ENCODE measurements around the gene FAM98C.

FAM98C gene

GRCh38 chr19:38378866-38379265, 24.0 kb upstream of the FAM98C start:
- no peak for DNase-seq (ENCODE audit: low read depth)

DNA sequence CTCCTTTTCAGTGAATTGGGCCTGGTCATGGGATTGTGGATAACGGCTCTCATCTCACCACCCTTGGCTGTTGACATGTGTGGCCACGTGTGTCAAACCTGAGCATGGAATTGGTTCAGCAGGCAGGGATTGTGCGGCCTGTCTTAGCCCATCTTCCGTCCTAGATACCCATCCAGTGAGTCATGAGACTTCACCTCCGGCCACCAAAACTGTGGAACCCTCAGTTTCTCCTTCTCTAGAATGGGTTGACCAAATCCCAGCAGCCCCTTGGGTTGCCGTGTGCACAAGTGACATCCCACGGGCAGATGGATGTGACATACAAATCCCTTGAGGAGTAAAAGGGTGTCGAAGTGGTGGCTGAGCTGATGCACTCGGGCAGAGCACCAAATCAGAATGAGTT, 21.8 kb upstream of the FAM98C start:
- no peak for DNase-seq (ENCODE audit: low read depth)

DNA sequence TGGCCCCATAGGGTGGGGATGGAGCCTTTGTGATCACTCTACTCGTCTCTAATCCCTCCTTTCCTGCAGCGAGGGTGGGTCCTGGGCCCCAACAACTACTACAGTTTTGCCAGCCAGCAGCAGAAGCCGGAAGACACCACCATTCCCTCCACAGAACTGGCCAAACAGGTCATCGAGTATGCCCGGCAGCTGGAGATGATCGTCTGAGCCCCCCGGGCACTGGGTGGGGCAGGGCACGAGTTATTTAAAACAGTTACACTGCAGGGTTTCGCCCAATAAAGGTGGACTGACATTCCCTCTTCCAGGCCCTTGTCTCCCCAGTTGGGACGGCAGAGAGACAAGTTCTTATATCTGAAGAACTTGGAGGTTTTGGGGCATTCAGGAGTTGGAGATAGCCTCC, 19.7 kb upstream of the FAM98C start:
- DNase-seq (ENCODE audit: low read depth) = no peak

- DNase-seq (ENCODE audit: low read depth) = no peak
These were observed 19.1 kb upstream of the FAM98C start for GRCh38 chr19:38383743-38384142.

- no peak for DNase-seq (ENCODE audit: low read depth)
These were observed 18.5 kb upstream of the FAM98C start for GRCh38 chr19:38384209-38385027.

GRCh38 chr19:38385057-38385803, 17.7 kb upstream of the FAM98C start:
- no peak for DNase-seq (ENCODE audit: low read depth)

DNA sequence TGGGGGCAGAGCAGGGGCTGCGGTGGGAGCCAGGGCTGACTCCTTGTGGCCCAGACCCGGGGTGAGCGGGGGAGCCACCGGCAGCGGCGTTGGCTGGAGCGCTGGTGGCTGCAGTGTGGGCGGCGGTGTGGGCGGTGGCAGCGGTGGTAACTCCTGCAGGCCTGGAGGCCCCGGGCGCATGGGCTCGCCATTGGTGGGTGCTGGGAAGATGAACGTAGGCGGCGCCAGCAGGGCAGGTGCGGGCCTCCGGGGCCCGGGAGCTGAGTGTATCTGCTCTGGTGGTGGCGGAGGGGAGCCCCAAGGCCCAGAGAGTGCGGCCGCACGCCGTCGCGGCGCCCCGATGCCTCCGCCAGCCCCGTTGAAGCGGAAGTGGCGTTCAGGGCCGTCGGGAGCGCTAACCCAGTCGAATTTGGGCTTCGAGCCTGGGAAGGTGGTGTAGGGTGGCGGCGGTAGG, 17.1 kb upstream of the FAM98C start:
- no peak for DNase-seq (ENCODE audit: low read depth)

- no peak for DNase-seq (ENCODE audit: low read depth)
These were observed 16.5 kb upstream of the FAM98C start for GRCh38 chr19:38386300-38386970.

DNA sequence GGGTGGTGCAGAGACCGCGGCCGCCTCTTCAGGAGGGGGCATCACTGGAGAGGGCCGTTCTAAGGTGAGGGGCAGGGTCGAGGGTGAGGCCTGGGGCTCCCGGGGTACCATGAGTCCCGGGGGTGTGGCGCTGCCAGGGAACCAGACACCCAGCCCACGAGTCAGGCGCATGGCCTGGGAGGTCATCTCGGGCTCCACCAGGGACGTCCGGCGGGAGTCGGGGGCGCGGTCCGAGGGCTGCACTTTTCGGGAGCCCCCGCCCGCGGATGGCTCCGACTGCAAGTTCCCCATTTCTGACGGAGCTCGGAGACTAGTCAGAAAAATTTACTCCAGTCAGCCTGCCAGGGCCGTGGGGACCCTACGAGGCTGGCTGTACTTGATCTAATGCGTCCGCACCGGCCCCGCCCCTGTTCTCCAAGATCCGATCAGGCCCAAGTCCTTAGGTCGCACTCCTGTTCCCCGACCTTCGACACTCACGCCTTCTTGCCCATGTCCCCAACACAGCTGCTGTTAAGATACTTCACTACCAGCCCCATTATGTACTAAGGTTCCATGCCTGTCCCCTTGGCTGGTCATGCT, 15.8 kb upstream of the FAM98C start:
- DNase-seq (ENCODE audit: low read depth) = no peak

GRCh38 chr19:38387550-38388348, 15.1 kb upstream of the FAM98C start, which contains the start of gene GGN:
Gene GGN, minus strand, starts transcription at chr19:38388034. Its CDS starts 773 bp downstream, at chr19:38387261.
- DNase-seq (ENCODE audit: low read depth) = peak; percentile 77

DNA sequence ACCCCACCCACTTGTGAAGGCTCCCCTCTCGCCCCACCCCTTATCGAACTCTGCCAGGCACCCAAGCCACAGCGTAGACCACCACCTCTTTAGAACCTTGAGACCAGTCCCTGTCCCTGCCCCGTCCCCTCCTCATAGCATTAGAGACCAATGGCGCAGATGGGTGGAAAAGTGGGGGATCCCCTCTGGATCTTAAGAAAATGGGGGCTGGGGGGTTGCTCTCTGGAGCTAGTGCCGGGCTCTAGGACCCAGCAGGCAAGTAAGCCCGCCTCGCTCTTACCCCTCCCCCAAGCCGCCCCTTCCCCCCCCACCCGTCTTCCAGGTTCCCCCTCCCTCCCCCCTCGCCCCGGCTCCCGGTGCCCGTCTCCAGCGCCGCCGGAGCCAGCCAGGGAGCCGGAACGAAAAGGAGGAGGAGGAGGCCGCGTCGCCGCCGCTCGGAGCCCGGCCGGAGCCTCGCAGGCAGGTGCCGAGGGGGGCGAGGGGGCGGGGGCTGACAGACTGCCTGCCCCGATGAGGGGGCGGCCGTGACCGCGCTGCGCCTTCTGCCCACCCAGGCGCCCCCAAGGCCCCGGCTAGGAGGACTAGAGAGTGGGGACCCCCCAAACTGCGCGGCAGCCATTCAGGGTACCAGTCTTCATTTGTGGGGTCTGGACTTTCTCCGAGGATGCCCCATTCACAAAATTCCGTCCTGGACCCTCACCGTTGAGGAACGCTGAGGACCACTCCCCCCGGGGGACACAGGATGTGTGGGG, 14.4 kb upstream of the FAM98C start, which contains the start of gene SPRED3:
SPRED3 (plus strand) TSS at position 349 of the 752 bp plus-strand sequence. CDS start 1,606 bp downstream, outside the sequence.
- DNase-seq (ENCODE audit: low read depth) = no peak

GRCh38 chr19:38389101-38389925, 13.6 kb upstream of the FAM98C start:
- DNase-seq (ENCODE audit: low read depth) = peak; percentile 46

DNA sequence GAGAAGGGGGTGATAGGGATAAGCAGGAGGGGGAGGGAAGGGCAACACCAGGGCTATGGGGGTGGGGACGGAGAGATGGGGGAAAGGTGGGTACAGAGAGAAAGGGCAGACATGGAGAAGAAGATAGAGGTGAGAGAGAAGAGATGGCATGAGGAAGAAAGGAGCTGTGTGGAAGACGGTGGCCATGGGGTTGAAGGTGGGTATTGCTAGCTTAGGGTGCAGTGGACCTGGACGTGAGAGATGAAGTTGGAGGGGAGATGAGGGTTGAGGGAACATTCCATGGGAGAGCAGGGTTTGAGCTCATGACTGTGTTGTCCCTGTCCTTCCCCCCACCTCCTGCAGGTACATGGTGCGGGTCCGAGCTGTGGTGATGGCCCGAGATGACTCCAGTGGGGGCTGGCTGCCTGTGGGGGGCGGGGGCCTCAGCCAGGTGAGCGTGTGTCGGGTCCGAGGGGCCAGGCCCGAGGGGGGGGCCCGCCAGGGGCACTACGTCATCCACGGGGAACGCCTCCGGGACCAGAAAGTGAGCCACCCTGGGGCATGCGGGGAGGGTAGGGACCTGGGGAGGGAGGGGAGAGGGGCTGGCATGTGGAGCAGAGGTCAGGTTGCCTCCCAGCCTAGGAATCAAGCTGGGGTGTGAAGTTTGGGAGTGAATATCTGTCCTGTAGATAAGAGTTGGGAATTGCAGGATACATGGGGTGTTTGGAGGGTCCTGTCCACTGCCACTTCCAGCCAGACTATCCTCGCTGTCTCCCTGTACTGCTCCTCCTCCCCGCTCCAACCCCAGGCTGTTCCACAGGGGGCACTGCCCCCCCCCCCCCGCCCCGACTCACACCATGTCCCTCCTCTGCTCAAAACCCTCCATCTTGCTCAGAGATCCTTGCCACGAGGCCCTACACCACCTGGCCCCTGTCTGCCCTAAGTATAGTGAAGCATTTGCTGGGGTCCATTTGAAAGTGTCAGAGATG, 12.7 kb upstream of the FAM98C start:
- no peak for DNase-seq (ENCODE audit: low read depth)

- no peak for DNase-seq (ENCODE audit: low read depth)
These were observed 10.9 kb upstream of the FAM98C start for GRCh38 chr19:38391911-38392464.

- DNase-seq (ENCODE audit: low read depth) = no peak
These were observed 10.1 kb upstream of the FAM98C start for GRCh38 chr19:38392707-38393308.

DNA sequence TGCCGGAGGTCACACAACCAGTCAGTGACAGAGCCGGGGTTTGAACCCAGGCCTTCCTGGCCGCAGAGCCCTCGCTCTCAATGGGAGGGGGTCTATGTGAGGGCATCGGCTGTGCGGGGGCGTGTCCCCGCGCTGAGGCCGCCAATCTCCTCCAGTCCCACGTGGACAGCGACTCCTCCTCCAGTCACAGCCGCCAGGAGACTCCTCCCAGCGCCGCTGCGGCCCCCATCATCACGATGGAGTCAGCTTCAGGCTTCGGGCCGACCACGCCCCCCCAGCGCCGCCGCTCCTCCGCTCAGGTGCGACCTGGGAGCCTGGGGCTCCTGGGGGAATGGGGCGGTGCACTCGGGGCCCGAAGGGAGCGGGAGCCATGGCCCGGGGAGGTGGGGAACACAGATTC, 8.4 kb upstream of the FAM98C start:
- no peak for DNase-seq (ENCODE audit: low read depth)

GRCh38 chr19:38395381-38396114, 7.3 kb upstream of the FAM98C start:
- no peak for DNase-seq (ENCODE audit: low read depth)

Data from non-pigmented ciliary epithelial cell (primary cell).